Raji (cell line): ENCODE data around the gene LNP1.

Experiments used
- POLR2A ChIP-seq: IDR thresholded peaks from 2 replicates; pipeline ENCODE4 v1.6.1; 2011; ENCODE audit warnings: low read depth, low read length, control low read depth; ENCODE audit not compliant: insufficient read depth

Gene LNP1

DNA sequence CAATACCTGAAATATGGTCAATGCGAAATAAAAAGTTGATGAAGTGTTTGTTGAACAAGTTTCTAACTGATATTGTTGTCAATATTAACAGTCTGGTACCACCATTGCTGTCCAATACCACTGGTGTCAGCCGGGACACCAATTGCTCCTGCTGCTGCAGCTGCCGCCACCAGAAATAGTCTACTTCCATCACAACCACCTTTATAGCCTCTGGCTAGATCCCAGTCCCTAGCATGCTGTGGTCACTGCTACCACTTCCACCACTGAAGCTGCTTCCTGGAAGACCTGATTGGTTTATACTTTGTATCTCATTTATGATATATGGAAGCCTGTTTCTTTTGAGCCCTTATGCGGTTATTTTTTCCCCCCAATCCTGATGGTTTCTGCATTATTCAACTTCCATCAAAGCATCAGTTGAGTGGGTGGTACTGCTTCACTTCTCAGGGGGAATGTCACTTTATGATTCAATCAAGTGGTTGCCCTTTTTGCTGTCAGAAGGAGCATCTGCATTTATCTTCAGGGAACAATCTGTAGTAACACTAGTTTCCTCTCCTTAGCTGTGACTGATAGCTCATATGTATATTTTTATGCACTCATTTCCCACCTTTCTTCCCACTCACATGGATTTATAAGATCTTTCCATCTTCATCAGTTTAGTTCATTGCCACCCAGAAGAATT is 11.7 kb downstream of the LNP1 start:
- TF ChIP-seq POLR2A = no peak

DNA sequence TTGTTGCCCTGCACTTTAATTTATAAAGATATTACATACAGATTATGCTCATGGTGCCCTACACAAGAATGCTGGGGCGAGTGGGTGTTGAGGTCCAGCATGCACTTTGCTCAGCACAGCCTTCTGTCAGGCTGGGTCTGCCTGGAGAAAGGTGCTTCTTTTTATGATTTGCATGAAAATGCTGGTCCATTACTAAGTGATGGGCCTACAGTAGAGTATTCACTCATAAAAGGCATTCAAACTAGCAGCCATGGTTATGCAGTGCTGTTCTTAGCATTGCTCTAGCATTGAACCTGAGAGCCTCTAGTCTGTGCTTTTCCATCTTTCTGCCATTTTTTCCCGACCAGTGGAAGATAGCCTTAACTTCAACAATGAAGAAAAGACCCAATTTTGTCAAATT is 12.3 kb downstream of the LNP1 start:
- no peak for TF ChIP-seq POLR2A

DNA sequence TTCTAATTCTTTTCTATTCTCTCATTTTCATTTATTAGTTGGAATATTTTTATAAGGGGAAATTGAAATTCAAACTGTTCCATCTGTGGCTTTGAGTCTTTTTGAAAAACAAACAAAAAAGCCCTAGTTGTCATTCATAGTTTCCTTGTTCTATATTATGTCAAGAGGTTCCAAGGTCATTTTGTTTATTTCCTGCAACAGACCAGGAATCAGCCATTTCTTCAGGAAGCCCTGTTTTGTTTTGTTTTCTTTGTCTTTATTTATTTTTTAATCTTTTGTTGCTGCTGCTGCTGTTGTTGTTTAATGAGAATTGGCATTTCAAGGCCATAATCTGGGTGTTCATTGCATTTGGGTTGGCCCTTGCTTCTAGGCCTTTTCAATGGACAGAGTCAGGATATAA is 14.8 kb downstream of the LNP1 start:
- no peak for TF ChIP-seq POLR2A

DNA sequence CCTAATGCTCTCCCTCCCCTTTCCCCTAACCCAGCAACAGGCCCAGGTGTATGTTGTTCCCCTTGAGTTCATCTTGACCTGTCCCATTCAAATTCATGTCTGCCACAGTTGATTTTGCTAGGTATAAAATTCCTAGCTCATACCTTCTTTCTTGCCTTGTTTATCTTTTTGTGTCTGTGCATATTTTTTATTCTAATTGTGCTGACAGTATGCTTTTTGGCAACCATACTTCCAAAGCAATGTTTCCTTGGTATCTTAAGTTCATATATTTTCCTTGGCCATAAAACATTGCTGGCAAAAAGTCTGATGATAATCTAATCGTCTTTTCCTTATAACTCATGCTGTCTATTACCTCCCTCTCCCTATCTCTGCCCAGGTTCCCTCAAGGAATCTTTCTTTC is 15.5 kb downstream of the LNP1 start:
- no peak for TF ChIP-seq POLR2A

DNA sequence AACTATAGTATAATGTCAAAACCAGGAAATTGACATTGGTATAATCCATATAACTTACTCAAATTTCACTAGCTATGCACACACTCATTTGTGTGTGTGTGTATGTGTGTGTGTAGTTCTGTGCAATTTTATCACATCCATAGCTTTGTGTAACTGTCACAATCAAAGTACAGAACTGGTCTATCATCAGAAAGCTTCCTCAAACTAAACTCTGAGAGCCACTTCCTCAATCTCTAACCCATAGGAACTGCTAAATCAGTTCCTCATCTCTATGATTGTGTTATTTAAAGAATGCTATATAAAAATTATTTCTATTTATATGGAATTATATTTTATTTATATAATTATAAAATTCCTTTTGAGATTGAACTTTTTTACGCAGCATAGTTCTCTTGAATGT is 18.1 kb downstream of the LNP1 start:
- no peak for TF ChIP-seq POLR2A

DNA sequence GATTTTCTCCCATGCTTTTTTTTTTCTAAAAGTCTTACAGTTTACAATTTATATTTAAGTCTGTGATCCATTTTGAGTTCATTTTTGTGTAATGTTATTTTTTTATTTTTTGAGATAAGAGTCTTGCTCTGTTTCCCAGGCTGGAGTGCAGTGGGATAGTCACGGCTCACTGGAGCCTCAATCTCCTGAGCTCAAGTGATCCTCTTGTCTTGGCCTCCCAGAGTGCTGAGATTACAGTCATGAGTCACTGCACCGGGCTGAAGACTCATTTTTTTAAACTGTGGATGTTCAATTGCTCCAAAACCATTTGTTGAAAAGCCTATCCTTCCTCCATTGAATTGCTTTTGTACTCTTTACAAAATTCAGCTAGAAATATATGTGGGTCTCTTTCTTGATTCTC is 19.5 kb downstream of the LNP1 start:
- no peak for TF ChIP-seq POLR2A

DNA sequence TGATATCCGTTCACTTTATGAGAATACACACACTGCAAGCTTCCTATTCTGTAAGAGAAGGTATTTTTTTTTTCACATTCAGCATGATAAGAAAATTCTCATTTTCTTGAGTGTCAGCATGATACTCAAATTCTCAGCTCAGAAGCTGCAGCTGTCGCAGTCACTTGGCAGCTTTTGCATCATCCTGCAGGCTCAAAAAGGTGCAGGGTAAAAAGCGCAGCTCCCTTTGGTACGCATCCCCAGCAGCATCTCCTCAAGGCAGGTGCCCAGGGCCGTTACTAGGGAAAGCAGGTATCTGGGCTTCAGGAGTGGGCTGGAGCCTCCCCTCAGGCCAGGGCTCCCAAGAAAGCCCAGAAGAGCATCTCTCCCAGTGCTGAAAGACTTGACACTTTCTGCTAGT is 22.3 kb downstream of the LNP1 start:
- no peak for TF ChIP-seq POLR2A

DNA sequence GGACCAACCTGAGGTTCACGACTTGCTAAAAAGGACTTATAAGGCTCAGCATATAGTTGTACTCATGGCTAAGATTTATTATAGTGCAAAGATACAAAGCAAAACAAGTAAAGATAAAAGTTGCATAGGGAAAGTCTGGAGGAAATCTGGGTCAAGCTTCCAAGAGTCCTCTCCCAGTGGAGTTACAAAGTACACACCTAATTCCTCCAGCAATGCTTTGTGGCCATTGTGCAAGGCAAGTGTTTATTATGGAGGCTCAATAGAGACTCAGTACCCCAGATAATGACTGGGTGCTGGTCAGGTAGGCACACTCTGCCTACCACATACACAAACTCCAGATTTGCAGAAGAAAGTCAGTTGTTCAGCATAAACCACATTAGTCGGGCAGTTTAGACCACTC is 22.9 kb downstream of the LNP1 start:
- no peak for TF ChIP-seq POLR2A

DNA sequence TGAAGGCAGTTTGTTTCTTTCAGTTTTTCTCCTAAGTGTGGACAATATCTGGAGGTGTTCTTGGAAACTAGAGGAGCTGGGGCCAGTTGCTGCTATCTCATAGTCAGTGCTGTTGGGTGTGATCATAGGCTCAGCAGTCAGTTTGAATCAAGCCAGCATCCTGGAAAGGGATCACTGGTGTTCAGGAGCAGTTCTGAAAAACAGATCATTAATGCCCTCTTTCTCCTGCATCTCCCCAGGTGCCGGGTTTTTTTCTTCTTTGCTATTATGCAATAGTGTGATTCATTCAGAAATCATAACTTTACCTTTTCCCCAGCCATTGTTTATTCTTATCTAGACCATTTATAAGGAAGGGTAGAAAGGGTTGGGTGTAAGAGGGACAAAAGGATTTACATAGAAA is 24.0 kb downstream of the LNP1 start:
- no peak for TF ChIP-seq POLR2A

DNA sequence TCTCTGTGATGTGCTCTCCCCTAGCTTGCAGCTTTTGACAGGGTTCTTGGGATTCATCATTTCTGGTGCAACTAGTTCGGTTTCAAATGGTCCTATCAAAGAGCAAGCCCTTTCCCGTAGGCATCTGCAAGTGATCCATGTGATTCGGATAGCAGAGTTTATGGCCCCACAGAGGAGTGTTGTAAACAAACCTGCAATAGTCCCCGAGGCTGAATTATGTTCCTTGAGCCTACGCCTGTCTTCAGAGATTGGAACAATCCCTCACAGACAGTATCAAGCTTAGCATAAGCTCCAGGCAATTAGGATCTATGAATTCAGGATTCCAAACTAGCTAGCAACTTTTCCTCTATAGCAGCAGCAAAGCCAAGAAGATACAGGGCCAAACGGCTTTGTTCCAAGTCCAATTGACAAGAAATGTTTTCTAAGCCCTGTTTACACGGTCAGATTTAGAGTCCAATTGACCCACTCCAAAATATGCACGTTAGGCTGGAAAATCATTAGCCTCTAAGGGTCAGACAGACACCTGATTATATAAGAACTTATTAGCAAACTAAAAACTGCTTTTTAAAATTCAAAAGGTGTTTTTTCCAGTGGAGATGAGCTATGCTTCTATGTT is 24.8 kb downstream of the LNP1 start:
- TF ChIP-seq POLR2A = no peak

DNA sequence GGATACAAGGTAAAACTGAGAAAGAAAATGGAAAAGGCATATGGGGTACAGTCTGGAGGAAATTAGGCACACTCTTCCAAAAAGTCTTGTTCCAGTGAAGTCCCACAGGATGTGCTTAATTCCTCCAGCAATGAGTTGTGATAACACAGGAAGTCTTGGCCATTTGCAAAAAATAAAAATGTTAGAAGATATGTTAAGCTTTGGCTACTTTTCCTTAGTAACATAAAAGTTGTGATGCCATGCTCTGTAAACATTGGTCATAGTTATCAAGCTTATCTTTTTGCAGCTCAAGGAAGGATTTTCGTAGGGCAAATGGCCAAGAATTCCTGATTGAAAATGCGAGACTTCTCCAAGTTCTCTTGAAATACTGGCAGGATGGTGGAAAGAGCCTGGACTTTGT is 26.4 kb downstream of the LNP1 start:
- TF ChIP-seq POLR2A = no peak

DNA sequence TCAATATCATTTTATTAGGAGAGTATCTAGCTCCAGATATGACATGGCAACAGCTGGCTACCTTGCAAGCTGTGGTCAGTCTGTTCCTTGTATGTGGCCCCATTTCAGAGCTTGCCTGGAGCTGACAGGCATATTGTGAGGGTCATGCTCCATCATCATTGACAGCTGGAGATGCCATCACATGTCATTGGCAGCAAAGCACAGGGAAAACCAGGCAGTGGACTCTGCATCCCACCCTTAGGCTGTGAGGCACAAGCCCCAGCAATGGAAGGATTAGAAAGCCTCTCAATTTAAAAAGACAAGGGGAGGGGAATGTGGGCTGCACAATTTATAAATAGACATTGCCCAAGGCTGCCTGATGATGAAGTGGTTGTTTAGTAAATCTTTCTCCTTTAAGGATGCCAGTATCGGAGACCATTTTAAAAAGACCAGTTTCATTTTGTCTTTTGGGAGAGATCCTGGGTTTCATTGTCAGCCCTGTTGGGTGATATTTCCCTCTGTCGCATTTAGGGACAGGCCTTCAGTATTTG is 27.9 kb downstream of the LNP1 start:
- no peak for TF ChIP-seq POLR2A

DNA sequence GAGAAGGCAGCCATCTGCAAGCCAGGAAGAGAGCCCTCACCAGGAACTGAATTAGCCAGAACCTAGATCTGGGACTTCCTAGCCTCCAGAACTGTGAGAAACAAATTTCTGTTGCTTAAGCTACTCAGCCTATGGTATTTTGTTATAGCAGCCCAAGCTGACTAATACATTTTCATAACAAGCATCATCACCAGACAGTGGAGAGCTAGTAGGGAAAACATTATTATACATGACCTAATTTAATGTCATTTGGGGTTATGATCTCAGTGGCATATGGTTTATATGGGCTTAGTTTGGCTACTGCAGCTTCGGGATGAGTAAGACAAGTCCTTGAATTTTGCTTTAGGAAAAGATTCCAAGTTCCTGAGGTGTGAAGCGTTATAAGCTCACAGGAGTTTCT is 35.6 kb downstream of the LNP1 start:
- no peak for TF ChIP-seq POLR2A

DNA sequence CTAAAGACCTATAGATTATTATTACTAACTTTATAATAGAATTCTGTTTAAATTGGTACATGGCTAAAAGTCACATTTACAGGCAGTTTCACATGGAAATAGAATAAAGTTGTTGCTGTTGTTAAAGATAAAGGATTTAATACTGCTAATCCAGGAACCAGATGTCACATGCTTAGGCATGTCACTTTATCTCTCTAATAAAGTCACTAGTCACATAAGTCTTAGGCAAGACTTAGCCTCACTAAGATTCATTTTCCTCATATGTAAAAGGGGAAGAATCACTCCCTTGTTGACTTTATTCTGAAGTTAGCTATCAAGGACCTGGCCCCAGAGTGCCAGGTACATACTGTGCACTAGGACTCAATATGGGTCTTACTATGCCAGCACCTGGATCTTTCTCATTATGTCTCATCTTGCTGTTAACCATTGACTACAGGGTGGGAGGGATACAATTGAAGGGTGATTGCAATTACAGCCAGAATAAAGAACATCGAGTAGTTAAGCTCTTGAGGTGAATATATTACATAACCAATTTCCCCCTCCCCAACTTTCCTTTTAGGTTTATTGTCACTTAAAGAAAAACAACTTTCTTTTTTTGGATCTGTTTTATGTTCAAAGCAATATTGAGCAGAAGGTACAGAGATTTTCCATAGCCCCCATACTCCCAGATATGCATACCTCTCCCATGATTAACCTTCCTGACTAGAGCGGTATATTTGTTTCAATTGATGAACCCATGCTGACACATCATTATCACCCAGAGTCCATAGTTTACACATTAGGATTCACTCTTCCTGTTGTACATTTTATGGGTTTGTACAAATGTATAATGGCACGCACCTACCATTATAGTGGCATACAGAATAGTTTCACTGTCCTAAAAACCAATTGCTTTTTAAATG is 36.6 kb downstream of the LNP1 start:
- TF ChIP-seq POLR2A = no peak

DNA sequence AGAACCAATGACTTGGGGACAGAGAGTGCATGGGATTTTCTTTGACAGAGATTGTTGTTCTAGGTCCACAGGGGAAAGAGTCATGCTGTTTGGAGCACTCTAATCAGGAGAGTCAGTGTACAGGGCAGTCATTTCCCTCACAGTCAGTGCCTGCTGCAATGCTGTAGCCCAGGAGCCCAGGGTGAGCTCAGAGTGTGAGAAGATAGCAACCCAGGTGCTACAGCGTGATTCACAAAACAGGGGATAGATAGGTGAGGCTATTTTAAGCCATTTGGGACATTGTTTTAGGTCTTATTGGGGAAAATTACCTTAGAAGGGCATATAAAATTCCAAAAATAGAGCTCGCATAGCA is 37.3 kb downstream of the LNP1 start:
- no peak for TF ChIP-seq POLR2A

DNA sequence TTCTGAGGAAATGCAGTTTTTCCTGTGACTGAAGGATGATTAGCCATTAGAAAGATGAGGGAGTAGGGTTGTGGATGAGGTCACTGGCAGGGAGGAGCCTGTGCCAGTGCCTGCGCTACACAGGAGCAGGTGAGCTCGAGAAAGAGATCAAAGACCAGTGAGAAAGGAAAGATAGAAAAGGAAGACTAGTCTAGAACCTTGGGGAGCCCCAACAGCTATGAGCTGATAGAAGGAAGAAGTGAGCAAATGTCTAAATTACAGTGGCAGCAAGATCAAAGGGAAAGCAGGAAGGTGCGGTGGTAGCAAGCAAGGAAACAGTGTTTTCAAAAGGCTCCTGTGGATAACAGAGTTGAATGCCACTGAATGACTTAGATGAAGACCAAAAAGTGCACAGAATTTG is 39.6 kb downstream of the LNP1 start:
- TF ChIP-seq POLR2A = no peak
